IPS-15b (cell line): ENCODE results near the gene RPSA.
"Not testable (repeated sequence)": the region's sequence is repeated elsewhere in the genome, so short reads cannot be mapped to it uniquely, and the experiment has no call there.

ENCODE experiments used
- H3K27me3 ChIP-seq: one replicate; pipeline ENCODE4 v1.6.1; 2013; ENCODE audit warnings: low read length; ENCODE audit not compliant: control insufficient read depth, insufficient read depth
- H3K36me3 ChIP-seq: one replicate; pipeline ENCODE4 v1.6.1; 2013; ENCODE audit warnings: low read length; ENCODE audit not compliant: control insufficient read depth, insufficient read depth
- H3K4me1 ChIP-seq: one replicate; pipeline ENCODE4 v1.6.1; 2013; ENCODE audit warnings: mild to moderate bottlenecking, low read length; ENCODE audit not compliant: control insufficient read depth, insufficient read depth
- H3K4me3 ChIP-seq: one replicate; pipeline ENCODE4 v1.5.1; 2013; ENCODE audit warnings: low read depth, low read length
- H3K9ac ChIP-seq: one replicate; pipeline ENCODE4 v1.6.1; 2013; ENCODE audit warnings: low read depth, mild to moderate bottlenecking, low read length
- H3K9me3 ChIP-seq: one replicate; pipeline ENCODE4 v1.6.1; 2013; ENCODE audit warnings: mild to moderate bottlenecking, low read length; ENCODE audit not compliant: control insufficient read depth, insufficient read depth

Gene RPSA

GRCh38 chr3:39448506-39449233 is 42.1 kb downstream of the RPSA start:
- H3K4me1 ChIP-seq = no peaks in the 10 kb centered on the region
- H3K27me3 ChIP-seq = no peaks in the 10 kb centered on the region
- no peak overlapping the region for H3K9ac ChIP-seq
- no peak overlapping the region for H3K4me3 ChIP-seq
- H3K36me3 ChIP-seq = no peaks in the 10 kb centered on the region
- H3K9me3 ChIP-seq = no peaks in the 10 kb centered on the region

DNA sequence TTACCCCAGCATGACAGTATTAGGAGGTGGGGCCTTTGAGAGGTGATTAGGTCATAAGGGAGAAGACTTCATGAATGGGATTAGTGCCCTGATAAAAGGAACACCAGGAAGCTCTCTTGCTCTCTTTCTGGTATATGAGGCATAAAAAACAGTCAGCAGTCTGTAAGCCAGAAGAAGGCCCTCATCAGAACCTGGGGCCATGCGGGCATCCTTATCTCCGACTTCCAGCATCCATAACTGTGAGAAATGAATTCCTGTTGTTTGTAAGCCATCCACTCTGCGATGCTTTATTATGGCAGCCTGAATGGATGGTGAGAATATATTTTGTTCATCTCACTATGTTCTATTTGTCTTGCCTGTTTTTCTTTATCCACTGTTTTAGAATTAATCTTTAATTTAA is 43.3 kb downstream of the RPSA start:
- Histone ChIP-seq H3K9ac (no peak overlapping the region), H3K36me3 (no peaks in the 10 kb centered on the region)

DNA sequence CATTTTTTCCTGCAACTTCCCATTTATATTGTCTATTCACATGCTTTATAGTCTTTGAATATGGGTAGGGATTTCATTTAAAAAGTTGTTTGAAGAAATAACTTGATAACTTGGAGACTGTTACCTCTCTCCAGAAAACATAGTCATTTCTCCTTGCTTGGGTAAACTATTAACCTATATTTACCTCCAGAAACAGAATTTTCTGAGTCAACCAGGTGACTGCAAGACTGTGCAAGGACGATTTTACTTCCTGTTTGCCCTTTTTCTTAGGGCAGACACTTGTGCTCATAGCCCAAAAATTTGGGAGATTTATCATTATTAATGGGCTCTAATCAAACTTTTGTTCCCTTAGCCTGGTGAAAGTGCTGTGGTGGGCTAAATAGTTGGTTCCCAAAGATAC is 46.6 kb downstream of the RPSA start:
- H3K36me3 ChIP-seq = no peaks in the 10 kb centered on the region

More for the DNA sequence above, 43.3 kb downstream of the RPSA start:
- no peaks in the 10 kb centered on the region for H3K27me3 ChIP-seq
- no peaks in the 10 kb centered on the region for H3K9me3 ChIP-seq
- H3K4me1 ChIP-seq = no peaks in the 10 kb centered on the region
- H3K4me3 ChIP-seq = no peak overlapping the region

GRCh38 chr3:39453872-39454271 is 47.4 kb downstream of the RPSA start:
- not testable (repeated sequence) for H3K9me3 ChIP-seq, H3K4me3 ChIP-seq

More for the DNA sequence above, 46.6 kb downstream of the RPSA start:
- no peaks in the 10 kb centered on the region for H3K4me1 ChIP-seq
- no peaks in the 10 kb centered on the region for H3K27me3 ChIP-seq
- no peaks in the 10 kb centered on the region for H3K9me3 ChIP-seq
- H3K9ac ChIP-seq = no peak overlapping the region
- H3K4me3 ChIP-seq = no peak overlapping the region

DNA sequence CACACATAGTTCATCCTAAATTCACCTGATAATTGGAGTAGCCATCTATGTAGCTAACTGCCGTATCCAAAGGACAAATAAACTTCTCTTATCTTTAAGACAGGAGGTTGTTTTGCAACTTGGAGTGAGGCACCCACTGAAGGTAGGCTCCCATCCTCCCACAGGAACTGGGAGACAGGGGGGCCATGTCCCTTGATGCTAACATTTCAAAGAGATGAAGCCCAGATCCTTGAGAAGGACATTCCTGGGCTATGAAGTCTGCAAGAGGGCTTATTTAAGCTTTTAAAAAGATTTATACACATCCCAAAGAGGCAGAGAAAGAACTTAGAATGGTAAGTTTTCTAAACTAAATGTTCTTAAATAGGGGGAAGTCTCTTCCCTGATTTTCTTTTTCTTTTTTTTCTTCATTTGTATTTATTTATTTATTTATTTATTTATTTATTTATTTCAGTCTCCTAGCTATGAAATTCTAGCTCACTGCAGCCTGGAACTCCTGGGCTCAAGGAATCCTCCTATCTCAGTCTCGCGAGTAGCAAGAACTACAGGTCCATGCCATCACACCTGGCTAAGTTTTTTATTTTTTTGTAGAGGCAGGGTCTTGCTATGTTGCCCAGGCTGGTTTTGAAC is 48.2 kb downstream of the RPSA start:
- Histone ChIP-seq H3K4me1 (no peaks in the 10 kb centered on the region), H3K4me3 (no peak overlapping the region), H3K9ac (no peak overlapping the region), H3K27me3 (no peaks in the 10 kb centered on the region), H3K36me3 (no peaks in the 10 kb centered on the region), H3K9me3 (no peaks in the 10 kb centered on the region)

More at GRCh38 chr3:39453872-39454271, 47.4 kb downstream of the RPSA start:
- H3K36me3 ChIP-seq, H3K4me1 ChIP-seq, H3K27me3 ChIP-seq, H3K9ac ChIP-seq: not testable (repeated sequence)

DNA sequence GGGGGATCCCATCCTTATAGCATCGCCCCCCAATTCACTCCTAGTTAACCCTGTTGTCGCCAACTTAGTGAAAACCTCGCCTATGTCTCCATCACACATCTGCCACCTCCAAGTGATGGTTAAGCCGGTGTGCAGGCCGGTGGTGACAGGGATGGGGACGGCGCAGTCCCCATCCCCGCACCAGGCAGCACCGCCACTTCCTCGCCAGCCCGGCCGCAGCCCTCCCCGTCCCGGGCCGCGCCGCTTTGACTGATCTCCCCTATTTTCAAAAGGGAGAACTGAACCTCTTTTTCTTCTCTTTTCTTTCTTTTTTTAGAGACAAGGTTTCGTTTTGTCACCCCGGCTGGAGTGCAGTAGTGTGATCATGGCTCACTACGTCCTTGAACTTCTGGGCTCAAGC is 49.6 kb downstream of the RPSA start:
- Histone ChIP-seq H3K27me3 (no peaks in the 10 kb centered on the region), H3K4me3 (no peak overlapping the region), H3K4me1 (no peaks in the 10 kb centered on the region), H3K9me3 (no peaks in the 10 kb centered on the region), H3K9ac (no peak overlapping the region), H3K36me3 (no peaks in the 10 kb centered on the region)

- no peaks in the 10 kb centered on the region for H3K4me1 ChIP-seq
- no peaks in the 10 kb centered on the region for H3K36me3 ChIP-seq
- no peaks in the 10 kb centered on the region for H3K9me3 ChIP-seq
- H3K9ac ChIP-seq = no peak overlapping the region
- no peak overlapping the region for H3K4me3 ChIP-seq
- no peaks in the 10 kb centered on the region for H3K27me3 ChIP-seq
Observed at GRCh38 chr3:39457361-39457760, 50.8 kb downstream of the RPSA start.

- H3K27me3 ChIP-seq, H3K9me3 ChIP-seq: not testable (repeated sequence)
Observed at GRCh38 chr3:39458579-39458978, 52.1 kb downstream of the RPSA start.

GRCh38 chr3:39460677-39461076 is 54.2 kb downstream of the RPSA start:
- no peak overlapping the region for H3K4me3 ChIP-seq
- H3K27me3 ChIP-seq = no peaks in the 10 kb centered on the region
- H3K9me3 ChIP-seq = no peaks in the 10 kb centered on the region
- H3K4me1 ChIP-seq = no peaks in the 10 kb centered on the region
- no peak overlapping the region for H3K9ac ChIP-seq
- H3K36me3 ChIP-seq = no peaks in the 10 kb centered on the region

More at GRCh38 chr3:39458579-39458978, 52.1 kb downstream of the RPSA start:
- not testable (repeated sequence) for H3K4me3 ChIP-seq, H3K4me1 ChIP-seq, H3K9ac ChIP-seq, H3K36me3 ChIP-seq
